HepG2 (cell line): ENCODE results near the gene IRF2. TPM values are rescaled to one million over a fixed set of nuclear protein-coding genes. Genes with fewer than 3 reads are reported as not detected.

Experiments used
- AHDC1 ChIP-seq: sonication (generic); formaldehyde crosslinking; IDR thresholded peaks from 2 replicates; pipeline ENCODE4 v1.5.1; 2020; ENCODE audit warnings: mild to moderate bottlenecking, missing genetic modification reagents, borderline replicate concordance
- DNMT1 ChIP-seq: sonication (generic); formaldehyde crosslinking; IDR thresholded peaks from 2 replicates; pipeline ENCODE4 v1.5.1; 2020; ENCODE audit warnings: mild to moderate bottlenecking, missing genetic modification reagents
- SETDB1 ChIP-seq: sonication (generic); formaldehyde crosslinking; IDR thresholded peaks from 2 replicates; pipeline ENCODE4 v1.5.1; 2020; ENCODE audit warnings: missing genetic modification reagents, mild to moderate bottlenecking, borderline replicate concordance
- TSC22D2 ChIP-seq: sonication (generic); formaldehyde crosslinking; IDR thresholded peaks from 2 replicates; pipeline ENCODE4 v1.5.1; 2020; ENCODE audit warnings: missing genetic modification reagents, mild to moderate bottlenecking, borderline replicate concordance
- ZFP37 ChIP-seq: sonication (generic); formaldehyde crosslinking; IDR thresholded peaks from 2 replicates; pipeline ENCODE4 v1.4.0; 2020; ENCODE audit warnings: missing genetic modification reagents, borderline replicate concordance
- ZNF570 ChIP-seq: sonication (generic); formaldehyde crosslinking; IDR thresholded peaks from 2 replicates; pipeline ENCODE4 v1.4.0; 2020; ENCODE audit warnings: mild to moderate bottlenecking, missing genetic modification reagents, borderline replicate concordance
- polyA plus RNA-seq, 8 experiments: library from polyadenylated mRNA; depleted of rRNA in 3 of 8; stranded (reverse) in 7 of 8; unstranded in 1 of 8; fragments of >200 nt; fragmentation: Illumina TruSeq in 4 of 8; extraction: Trizol in 4 of 8; gene quantifications; 2 replicates each; pipeline versions ENCODE4 v1.2.1 to v1.2.3, GENCODE V29; 2011 to 2016; ENCODE audit warnings: low read depth in 4 of 8, missing spikeins in 1 of 8, mixed read lengths in 1 of 8; ENCODE audit not compliant: insufficient read depth in 1 of 8
- total RNA-seq, 5 experiments: library from RNA; depleted of rRNA; stranded (reverse); fragments of >200 nt; fragmentation: Illumina TruSeq; extraction: Trizol; gene quantifications; 2 replicates each; pipeline ENCODE4 v1.2.3, GENCODE V29; 2016; ENCODE audit warnings: low read depth in 1 of 5
- TF ChIP-seq, protein P1 (sequence below): sonication (generic); formaldehyde crosslinking; IDR thresholded peaks from 2 replicates; pipeline ENCODE4 v1.5.0; 2020; ENCODE audit warnings: missing genetic modification reagents

Gene IRF2
- total and polyA plus RNA-seq, 2 of the 13 experiments (the other 11 are each of a cell fraction or from before 2014, with no cell fraction given) = 15.5 to 28.8 TPM

GRCh38 chr4:184408684-184409081 is 65.7 kb downstream of the IRF2 start (continued):
- TF ChIP-seq SETDB1 (CRISPR knock-in tag) (no peak), ZFP37 (CRISPR knock-in tag) (no peak), TSC22D2 (no peak), AHDC1 (CRISPR knock-in tag) (no peak), ZNF570 (CRISPR knock-in tag) (no peak), DNMT1 (CRISPR knock-in tag) (no peak)
- TF ChIP-seq, protein P1, sequence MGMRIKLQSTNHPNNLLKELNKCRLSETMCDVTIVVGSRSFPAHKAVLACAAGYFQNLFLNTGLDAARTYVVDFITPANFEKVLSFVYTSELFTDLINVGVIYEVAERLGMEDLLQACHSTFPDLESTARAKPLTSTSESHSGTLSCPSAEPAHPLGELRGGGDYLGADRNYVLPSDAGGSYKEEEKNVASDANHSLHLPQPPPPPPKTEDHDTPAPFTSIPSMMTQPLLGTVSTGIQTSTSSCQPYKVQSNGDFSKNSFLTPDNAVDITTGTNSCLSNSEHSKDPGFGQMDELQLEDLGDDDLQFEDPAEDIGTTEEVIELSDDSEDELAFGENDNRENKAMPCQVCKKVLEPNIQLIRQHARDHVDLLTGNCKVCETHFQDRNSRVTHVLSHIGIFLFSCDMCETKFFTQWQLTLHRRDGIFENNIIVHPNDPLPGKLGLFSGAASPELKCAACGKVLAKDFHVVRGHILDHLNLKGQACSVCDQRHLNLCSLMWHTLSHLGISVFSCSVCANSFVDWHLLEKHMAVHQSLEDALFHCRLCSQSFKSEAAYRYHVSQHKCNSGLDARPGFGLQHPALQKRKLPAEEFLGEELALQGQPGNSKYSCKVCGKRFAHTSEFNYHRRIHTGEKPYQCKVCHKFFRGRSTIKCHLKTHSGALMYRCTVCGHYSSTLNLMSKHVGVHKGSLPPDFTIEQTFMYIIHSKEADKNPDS (CRISPR knock-in tag) = no peak
